SK-N-SH (cell line): ENCODE data around the gene HNRNPL. TPM values are rescaled to one million over a fixed set of nuclear protein-coding genes. Genes with fewer than 3 reads are reported as not detected.

Source experiments
- polyA plus RNA-seq, 3 experiments: library from polyadenylated mRNA; depleted of rRNA; stranded (reverse); fragments of >200 nt; gene quantifications; 2 replicates each; pipeline ENCODE4 v1.2.3, GENCODE V29; 2012
- small RNA-seq, 7 experiments: library from RNA; depleted of rRNA; stranded (forward); fragments of <200 nt; gene quantifications; one replicate each; pipeline ENCODE3, GENCODE V24; 2012

HNRNPL gene
- polyA plus RNA-seq, 1 of the 3 experiments (the other 2 are of a cell fraction): 280 TPM

Small RNA genes lying within 50 kb of the gene (small RNA-seq; reads per million reads assigned to genes)
- 0 reads per million in 7 experiments for gene RNU6-140P

Other genes starting within 250 kb of the HNRNPL start
- 0.31 and 0.37 TPM in 2 replicates for gene MAP4K1, start 232.0 kb downstream of the HNRNPL start, polyA plus RNA-seq (2012; rRNA removed)
- 405 and 484 TPM in 2 replicates for gene EIF3K, start 230.8 kb downstream of the HNRNPL start, polyA plus RNA-seq (2012; rRNA removed)
- gene ACTN4, start 202.3 kb downstream of the HNRNPL start, polyA plus RNA-seq (2012; rRNA removed): 494 and 598 TPM in 2 replicates
- 1.7 and 3.0 TPM in 2 replicates for gene CAPN12, start 105.5 kb downstream of the HNRNPL start, polyA plus RNA-seq (2012; rRNA removed)
- not detected in 2 replicates for gene LGALS7, start 76.5 kb downstream of the HNRNPL start, polyA plus RNA-seq (2012; rRNA removed)
- gene LGALS7B, start 60.8 kb downstream of the HNRNPL start, polyA plus RNA-seq (2012; rRNA removed): not detected in 2 replicates
- 0.21 and 0.58 TPM in 2 replicates for gene LGALS4, start 37.0 kb downstream of the HNRNPL start, polyA plus RNA-seq (2012; rRNA removed)
- 169 and 211 TPM in 2 replicates for gene ECH1, start 18.2 kb downstream of the HNRNPL start, polyA plus RNA-seq (2012; rRNA removed)
- gene RINL, start 28.3 kb upstream of the HNRNPL start, polyA plus RNA-seq (2012; rRNA removed): 3.8 and 4.0 TPM in 2 replicates
- 37.9 and 39.3 TPM in 2 replicates for gene SIRT2, start 49.6 kb upstream of the HNRNPL start, polyA plus RNA-seq (2012; rRNA removed)
- 29.6 and 31.8 TPM in 2 replicates for gene NFKBIB, start 50.0 kb upstream of the HNRNPL start, polyA plus RNA-seq (2012; rRNA removed)
- 0.36 and 0.70 TPM in 2 replicates for gene CCER2, start 62.2 kb upstream of the HNRNPL start, polyA plus RNA-seq (2012; rRNA removed)
- 36.5 and 39.8 TPM in 2 replicates for gene SARS2, start 80.8 kb upstream of the HNRNPL start, polyA plus RNA-seq (2012; rRNA removed)
- 55.7 and 59.6 TPM in 2 replicates for gene MRPS12, start 81.0 kb upstream of the HNRNPL start, polyA plus RNA-seq (2012; rRNA removed)
- gene FBXO17, start 125.8 kb upstream of the HNRNPL start, polyA plus RNA-seq (2012; rRNA removed): 30.8 and 40.7 TPM in 2 replicates
- 5.0 and 5.8 TPM in 2 replicates for gene FBXO27, start 182.6 kb upstream of the HNRNPL start, polyA plus RNA-seq (2012; rRNA removed)
- 0.24 and 0.36 TPM in 2 replicates for gene ACP7, start 234.4 kb upstream of the HNRNPL start, polyA plus RNA-seq (2012; rRNA removed)